Epithelial cell of proximal tubule (primary cell): ENCODE results near the gene SPPL2A. TPM values are rescaled to one million over a fixed set of nuclear protein-coding genes. Genes with fewer than 3 reads are reported as not detected.
A peak's percentile ranks its signal among the peaks of the same experiment; 100 is the strongest.

Experiments
- DNase-seq: peaks from one replicate; pipeline ENCODE4 v3.0.0-alpha.2; 2011; ENCODE audit warnings: low read depth
- H3K4me3 ChIP-seq: 2 replicates; pipeline ENCODE4 v1.5.1; 2011; ENCODE audit warnings: low read depth, mild to moderate bottlenecking, low read length
- total RNA-seq: library from RNA; depleted of rRNA; stranded (reverse); fragments of >200 nt; gene quantifications from 2 replicates; pipeline ENCODE4 v1.2.3, GENCODE V29; 2015
- TF ChIP-seq, protein P1 (sequence below): conservative IDR thresholded peaks from 2 replicates; pipeline ENCODE4 v1.5.1; 2012; ENCODE audit warnings: low read depth, mild to moderate bottlenecking, low read length

The SPPL2A gene
- total RNA-seq, 1 donor from 2014 or later, result 95.9 TPM

GRCh38 chr15:50774450-50774849 lies 8.9 kb upstream of the SPPL2A start:
- TF ChIP-seq, protein P1, sequence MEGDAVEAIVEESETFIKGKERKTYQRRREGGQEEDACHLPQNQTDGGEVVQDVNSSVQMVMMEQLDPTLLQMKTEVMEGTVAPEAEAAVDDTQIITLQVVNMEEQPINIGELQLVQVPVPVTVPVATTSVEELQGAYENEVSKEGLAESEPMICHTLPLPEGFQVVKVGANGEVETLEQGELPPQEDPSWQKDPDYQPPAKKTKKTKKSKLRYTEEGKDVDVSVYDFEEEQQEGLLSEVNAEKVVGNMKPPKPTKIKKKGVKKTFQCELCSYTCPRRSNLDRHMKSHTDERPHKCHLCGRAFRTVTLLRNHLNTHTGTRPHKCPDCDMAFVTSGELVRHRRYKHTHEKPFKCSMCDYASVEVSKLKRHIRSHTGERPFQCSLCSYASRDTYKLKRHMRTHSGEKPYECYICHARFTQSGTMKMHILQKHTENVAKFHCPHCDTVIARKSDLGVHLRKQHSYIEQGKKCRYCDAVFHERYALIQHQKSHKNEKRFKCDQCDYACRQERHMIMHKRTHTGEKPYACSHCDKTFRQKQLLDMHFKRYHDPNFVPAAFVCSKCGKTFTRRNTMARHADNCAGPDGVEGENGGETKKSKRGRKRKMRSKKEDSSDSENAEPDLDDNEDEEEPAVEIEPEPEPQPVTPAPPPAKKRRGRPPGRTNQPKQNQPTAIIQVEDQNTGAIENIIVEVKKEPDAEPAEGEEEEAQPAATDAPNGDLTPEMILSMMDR, result no peak
- H3K4me3 ChIP-seq, result no peak overlapping the region
- DNase-seq, result no peak

GRCh38 chr15:50773389-50773788 lies 7.9 kb upstream of the SPPL2A start:
- DNase-seq, result no peak
- TF ChIP-seq, protein P1, result no peak
- H3K4me3 ChIP-seq, result no peak overlapping the region

GRCh38 chr15:50767332-50767861 lies 1.9 kb upstream of the SPPL2A start:
- TF ChIP-seq, protein P1, result no peak
- H3K4me3 ChIP-seq, result no peak overlapping the region
- DNase-seq, result no peak

GRCh38 chr15:50764461-50765194 lies 878 bp downstream of the SPPL2A start:
- TF ChIP-seq, protein P1, result no peak
- peak overlapping the region; percentile 67 for H3K4me3 ChIP-seq
- DNase-seq, result no peak

DNA sequence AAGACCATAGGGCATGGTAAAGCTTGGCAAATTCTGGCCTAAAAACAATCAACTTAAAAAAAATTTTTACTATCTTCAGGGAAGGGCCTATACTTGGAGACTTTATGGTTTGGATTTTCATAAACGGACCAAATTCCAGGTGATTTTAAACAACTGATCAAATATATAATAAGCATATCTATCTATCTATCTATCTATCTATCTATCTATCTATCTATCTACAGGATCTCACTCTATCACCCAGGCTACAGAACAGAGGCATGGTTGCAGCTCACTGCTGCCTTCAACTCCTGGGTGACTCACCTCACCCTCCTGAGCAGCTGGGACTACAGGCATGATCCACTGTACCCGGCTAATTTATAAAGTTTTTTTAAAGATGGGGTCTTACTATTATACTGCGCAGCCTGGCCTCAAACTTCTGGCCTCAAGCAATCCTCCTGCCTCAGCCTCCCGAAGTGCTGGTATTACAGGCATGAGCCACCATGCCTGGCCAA lies 6.7 kb downstream of the SPPL2A start:
- no peak overlapping the region for H3K4me3 ChIP-seq
- DNase-seq, result no peak
- TF ChIP-seq, protein P1, result no peak

DNA sequence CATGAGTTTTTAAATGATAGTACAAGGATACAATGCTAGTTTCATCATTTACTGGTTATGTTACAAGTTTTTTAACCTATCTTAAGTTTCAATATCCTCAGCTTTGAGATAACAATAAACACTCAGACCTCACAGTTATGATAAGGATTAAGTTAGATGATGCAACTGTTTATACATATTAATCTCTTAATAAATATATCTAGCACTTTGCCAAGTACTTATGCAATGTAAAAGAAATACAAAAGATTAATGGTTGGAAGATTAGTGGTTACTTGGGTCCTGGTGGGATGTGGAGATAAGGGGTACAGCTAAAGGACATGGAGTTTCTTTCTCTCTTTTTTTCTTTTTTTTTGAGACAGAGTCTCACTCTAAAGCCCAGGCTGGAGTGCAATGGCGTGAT lies 12.0 kb downstream of the SPPL2A start:
- no peak for DNase-seq
- H3K4me3 ChIP-seq, result no peak overlapping the region
- TF ChIP-seq, protein P1, result no peak

DNA sequence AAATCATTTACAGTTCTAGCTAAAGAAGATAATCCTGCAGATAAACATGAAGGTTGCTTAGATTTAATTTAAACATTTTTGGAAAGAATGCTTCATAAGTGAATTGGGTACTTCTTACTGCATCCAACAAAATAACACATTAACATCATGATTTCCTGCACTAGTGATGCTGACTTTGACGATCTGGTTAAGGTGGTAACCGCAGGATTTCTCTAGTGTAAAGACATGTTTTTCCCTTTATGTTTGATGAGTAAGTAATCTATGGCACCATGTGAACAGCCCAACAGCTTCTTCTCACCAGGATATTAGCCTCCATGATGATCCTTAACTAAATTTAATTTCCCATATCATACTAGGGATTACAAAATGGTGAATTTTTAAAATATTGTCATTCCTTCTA lies 14.1 kb downstream of the SPPL2A start:
- H3K4me3 ChIP-seq, result no peak overlapping the region
- DNase-seq, result no peak
- TF ChIP-seq, protein P1, result no peak
